GM12878 (cell line): ENCODE results near the gene HOOK2. TPM values are rescaled to one million over a fixed set of nuclear protein-coding genes. Genes with fewer than 3 reads are reported as not detected.

Source experiments
- ATAC-seq: fragments of 200-7000 bp; cut with Tn5 transposase; 3 replicates; pipeline ENCODE4 v1.9.1; 2020; ENCODE audit warnings: mild to moderate bottlenecking, moderate library complexity
- BruUV-seq: library from RNA; stranded (reverse); fragments of 400-500 nt; replicated peaks from 2 replicates; lab custom pipeline; 2021; lab: Mats Ljungman, UMichigan
- CTCF ChIA-PET: fragments of 300-600 bp; sonication (Branson Sonifier 250); formaldehyde crosslinking; extraction: SDS; loops from one replicate; lab custom pipeline; 2021; ENCODE audit warnings: inconsistent platforms; lab: Yijun Ruan, JAX
- POLR2A ChIA-PET: fragments of 350-600 bp; formaldehyde crosslinking; extraction: SDS; loops from one replicate; lab custom pipeline; 2021; ENCODE audit warnings: inconsistent platforms; lab: Charles Lee
- RAD21 ChIA-PET: fragments of 300-600 bp; sonication (Branson Sonifier 250); formaldehyde crosslinking; loops from one replicate; lab custom pipeline; 2023; ENCODE audit warnings: antibody characterized with exemption; ENCODE audit not compliant: unreplicated experiment; lab: Charles Lee
- SMC1A ChIA-PET: fragments of 300-600 bp; sonication (Branson Sonifier 250); formaldehyde crosslinking; loops from one replicate; lab custom pipeline; 2023; ENCODE audit not compliant: unreplicated experiment, uncharacterized antibody; lab: Charles Lee
- DNase-seq: peaks from one replicate; pipeline ENCODE4 v3.0.0-alpha.2; 2011; ENCODE audit warnings: low read depth, low spot score
- FAIRE-seq: peaks from 3 replicates; lab custom pipeline; 2011; peaks lifted over from hg19 to GRCh38; lab: Jason Lieb, UNC
- H2AFZ ChIP-seq: 2 replicates; pipeline ENCODE4 v1.6.0; 2011; ENCODE audit warnings: low read depth, low read length, control low read depth; ENCODE audit not compliant: control insufficient read depth
- H3K27ac ChIP-seq: 2 replicates; pipeline ENCODE4 v1.5.1; 2011; ENCODE audit warnings: control low read depth; ENCODE audit not compliant: control insufficient read depth, insufficient read depth
- H3K27me3 ChIP-seq, 2 experiments: replicated peaks in 1 of 2; 2 replicates each; pipeline versions ENCODE4 v1.6.0 to v1.6.1; 2011; ENCODE audit warnings: low read length in 1 of 2; ENCODE audit not compliant: control insufficient read depth in 2 of 2, insufficient read depth in 2 of 2
- H3K36me3 ChIP-seq, 2 experiments: 2 replicates each; pipeline ENCODE4 v1.5.1; 2011; ENCODE audit warnings: low read length in 1 of 2; ENCODE audit not compliant: control insufficient read depth in 2 of 2, insufficient read depth in 2 of 2
- H3K4me1 ChIP-seq: 2 replicates; pipeline ENCODE4 v1.6.1; 2011; ENCODE audit warnings: mild to moderate bottlenecking, low read length, moderate library complexity, mixed read lengths; ENCODE audit not compliant: control insufficient read depth, insufficient read depth
- H3K4me2 ChIP-seq: 2 replicates; pipeline ENCODE4 v1.6.0; 2011; ENCODE audit warnings: control low read depth; ENCODE audit not compliant: control insufficient read depth, insufficient read depth
- H3K4me3 ChIP-seq: fragments of 200-600 bp; sonication (generic); 2 replicates; pipeline ENCODE4 v1.5.1; 2016
- H3K79me2 ChIP-seq: 2 replicates; pipeline ENCODE4 v1.6.0; 2011; ENCODE audit warnings: low read length; ENCODE audit not compliant: control insufficient read depth, insufficient read depth
- H3K9ac ChIP-seq: 2 replicates; pipeline ENCODE4 v1.8.0; 2011; ENCODE audit warnings: low read length, control low read depth, mixed read lengths; ENCODE audit not compliant: control insufficient read depth, insufficient read depth
- H3K9me3 ChIP-seq: replicated peaks from 3 replicates; pipeline ENCODE4 v1.5.1; 2011; ENCODE audit warnings: mild to moderate bottlenecking, low read length; ENCODE audit not compliant: control insufficient read depth, insufficient read depth
- H4K20me1 ChIP-seq: 2 replicates; pipeline ENCODE4 v1.6.0; 2011; ENCODE audit not compliant: control insufficient read depth, insufficient read depth
- BHLHE40 ChIP-seq, 2 experiments: fragments of 450-650 bp in 1 of 2; IDR thresholded peaks; 2 replicates each; pipeline ENCODE4 v1.6.1; 2011 to 2017; ENCODE audit warnings: low read depth in 2 of 2, borderline replicate concordance in 1 of 2, improper control_type of control experiment in 1 of 2, low read length in 1 of 2, mild to moderate bottlenecking in 1 of 2
- CREB1 ChIP-seq: IDR thresholded peaks from 2 replicates; pipeline ENCODE4 v1.6.1; 2012; ENCODE audit warnings: low read depth, mild to moderate bottlenecking, inconsistent platforms
- CREM ChIP-seq: IDR thresholded peaks from 2 replicates; pipeline ENCODE4 v1.6.1; 2014; ENCODE audit warnings: antibody characterized with exemption, low read depth
- CTCF ChIP-seq, 3 experiments: IDR thresholded peaks in 2 of 3; conservative IDR thresholded peaks in 1 of 3; 2 replicates each; pipeline ENCODE4 v1.5.1; 2011; ENCODE audit warnings: low read depth in 3 of 3, low read length in 3 of 3, mild to moderate bottlenecking in 3 of 3, control low read depth in 2 of 3, moderate library complexity in 2 of 3, inconsistent platforms in 1 of 3, mixed read lengths in 1 of 3; ENCODE audit not compliant: control insufficient read depth in 2 of 3, insufficient read depth in 1 of 3; ENCODE audit errors: extremely low read depth in 1 of 3
- EGR1 ChIP-seq, 2 experiments: IDR thresholded peaks; 1 replicate in 1 of 2; 2 replicates in 1 of 2; pipeline ENCODE4 v1.6.1; 2011 to 2012; ENCODE audit warnings: low read depth in 2 of 2, low read length in 2 of 2, borderline replicate concordance in 1 of 2, mild to moderate bottlenecking in 1 of 2, moderate library complexity in 1 of 2
- EP300 ChIP-seq, 2 experiments: fragments of 150-350 bp in 1 of 2; IDR thresholded peaks; 2 replicates each; pipeline ENCODE4 v1.6.1; 2011 to 2012; ENCODE audit warnings: low read depth in 2 of 2, low read length in 2 of 2, borderline replicate concordance in 1 of 2, improper control_type of control experiment in 1 of 2, inconsistent platforms in 1 of 2; ENCODE audit not compliant: control insufficient read depth in 1 of 2
- GATAD2B ChIP-seq: fragments of 450-650 bp; conservative IDR thresholded peaks from 2 replicates; pipeline ENCODE4 v1.6.1; 2017; ENCODE audit warnings: low read depth, mild to moderate bottlenecking, moderate library complexity
- JUNB ChIP-seq: IDR thresholded peaks from 2 replicates; pipeline ENCODE4 v1.6.1; 2016; ENCODE audit warnings: antibody characterized with exemption, mild to moderate bottlenecking
- PAX5 ChIP-seq: IDR thresholded peaks from 2 replicates; pipeline ENCODE4 v1.6.1; 2011; ENCODE audit warnings: low read depth, low read length, borderline replicate concordance
- POLR2AphosphoS2 ChIP-seq: IDR thresholded peaks from 2 replicates; pipeline ENCODE4 v1.6.1; 2011; ENCODE audit warnings: low read depth, mild to moderate bottlenecking, low read length, improper control_type of control experiment, moderate library complexity
- SRF ChIP-seq, 2 experiments: IDR thresholded peaks; 2 replicates each; pipeline ENCODE4 v1.6.1; 2011; ENCODE audit warnings: low read depth in 2 of 2, low read length in 2 of 2, mild to moderate bottlenecking in 1 of 2, moderate library complexity in 1 of 2
- ZNF207 ChIP-seq: fragments of 450-650 bp; IDR thresholded peaks from 2 replicates; pipeline ENCODE4 v1.6.1; 2014; ENCODE audit warnings: antibody characterized with exemption, mild to moderate bottlenecking, borderline replicate concordance
- ZNF622 ChIP-seq: fragments of 450-650 bp; IDR thresholded peaks from 2 replicates; pipeline ENCODE4 v1.6.1; 2017; ENCODE audit warnings: mild to moderate bottlenecking, inconsistent platforms
- WGBS: methylation state at CpG from one replicate; pipeline ENCODE4 v1.1.6; 2016; ENCODE audit warnings: low lambda C conversion rate; ENCODE audit not compliant: insufficient replicate concordance, insufficient coverage; ENCODE audit errors: missing lambda C conversion rate; 5-methylcytosine and 5-hydroxymethylcytosine counted together
- in situ Hi-C: fragments of 300-500 bp; cut with MboI; formaldehyde crosslinking; loops from 9 replicates; pipeline ENCODE4 v1.14.3; 2018; ENCODE audit warnings: mixed read lengths
- intact Hi-C: fragments of 100-400 bp; cut with micrococcal nuclease; formaldehyde crosslinking; loops from one replicate; pipeline ENCODE4 v1.14.2; 2022; ENCODE audit not compliant: unreplicated experiment
- polyA plus RNA-seq, 11 experiments: library from polyadenylated mRNA; depleted of rRNA in 4 of 11; unstranded in 6 of 11; stranded (reverse) in 5 of 11; fragments of >200 nt; fragmentation: Nextera tagmentation in 4 of 11; fragmentation: Illumina TruSeq in 1 of 11; extraction: Ambion mirVana in 4 of 11; extraction: Trizol in 1 of 11; gene quantifications; 1 replicate in 1 of 11; 2 replicates in 10 of 11; pipeline versions ENCODE4 v1.2.1 to v1.2.3, GENCODE V29; 2011 to 2016; ENCODE audit warnings: inconsistent platforms in 2 of 11, missing spikeins in 2 of 11, low read depth in 1 of 11
- total RNA-seq, 4 experiments: library from RNA; depleted of rRNA in 3 of 4; stranded (reverse); fragments of >200 nt in 3 of 4; fragmentation: Illumina TruSeq in 1 of 4; extraction: Trizol in 1 of 4; gene quantifications; 2 replicates each; pipeline versions ENCODE4 v1.2.1 to v1.2.3, GENCODE V29; 2013 to 2021
- TF ChIP-seq, protein P1 (sequence below): fragments of 450-650 bp; IDR thresholded peaks from 2 replicates; pipeline ENCODE4 v1.6.1; 2014; ENCODE audit warnings: mild to moderate bottlenecking
- TF ChIP-seq, protein P2 (sequence below): IDR thresholded peaks from 2 replicates; pipeline ENCODE4 v1.6.1; 2012; ENCODE audit warnings: improper control_type of control experiment, low read depth, low read length; ENCODE audit not compliant: insufficient replicate concordance

The HOOK2 gene
- total and polyA plus RNA-seq, 10 of the 15 experiments (the other 5 are each of a cell fraction or from before 2014, with no cell fraction given): 1.5 to 9.6 (median 6.2) TPM

- Histone ChIP-seq H3K9ac (no peak overlapping the region), H3K4me2 (peak overlapping the region; percentile 59), H3K27ac (no peak overlapping the region), H4K20me1 (no peaks in the 10 kb centered on the region), H3K27me3 (no peaks in the 10 kb centered on the region), H3K4me1 (no peaks in the 10 kb centered on the region; the same call in 1 of the 2 replicates), H3K4me3 (no peak overlapping the region), H3K9me3 (no peaks in the 10 kb centered on the region), H2AFZ (peak overlapping the region; percentile 38), H3K36me3 (no peaks in the 10 kb centered on the region), H3K79me2 (no peaks in the 10 kb centered on the region)
- WGBS: 0% methylated on average over 16 of the region's 37 CpGs
- no peak for DNase-seq
- FAIRE-seq: no peak
- BruUV-seq: no TSS peak
- in situ Hi-C loops: loop anchor here (5.0 kb wide), 1 partner anchor 78 kb away; no protein-coding TSS in a partner anchor
- POLR2A ChIA-PET: interaction anchor here (0.6 to 1.2 kb wide), 3 partner anchors 23 to 1753 kb away, joined by 4 to 5 read pairs (median 4); no protein-coding TSS in a partner anchor
- SMC1A ChIA-PET: interaction anchor here (0.6 to 1.4 kb wide), 5 partner anchors 9 to 36 kb away, joined by 3 to 5 read pairs (median 3); no protein-coding TSS in a partner anchor
- ATAC-seq: peak; percentile 83
- RAD21 ChIA-PET: interaction anchor here (1.1 to 4.3 kb wide), 3 partner anchors 26 to 78 kb away, joined by 4 to 22 read pairs (median 4); no protein-coding TSS in a partner anchor
- CTCF ChIA-PET: interaction anchor here (1.0 to 17.0 kb wide), 4 partner anchors 9 to 53 kb away, joined by 3 to 426 read pairs (median 6); partner anchors contain the start of genes JUNB, PRDX2 and THSD8
- intact Hi-C loops: no loop called here
- TF ChIP-seq EGR1 (IDR thresholded peaks at IDR 0.05; ENCODE audit: borderline replicate concordance in 1 of 2, low read depth in 2 of 2, low read length in 2 of 2) (peak in 1 of 2 experiments; percentile 75; a peak in 2 of 3 replicates), BHLHE40 (IDR thresholded peaks at IDR 0.05; ENCODE audit: borderline replicate concordance in 1 of 2, low read depth in 2 of 2, low read length in 1 of 2) (peak; percentile 70 to 93), SRF (IDR thresholded peaks at IDR 0.05; ENCODE audit: low read depth in 2 of 2, low read length in 2 of 2) (no peak), ZNF622 (no peak), POLR2AphosphoS2 (no peak), GATAD2B (0 out of 2 replicates have a peak, but pooled peaks have one; percentile 32), PAX5 (no peak), CREM (no peak), CTCF (IDR thresholded peaks at IDR 0.05 in 2 of 3, conservative IDR thresholded peaks at IDR 0.05 in 1 of 3; ENCODE audit: control insufficient read depth in 2 of 3, extremely low read depth in 1 of 3, insufficient read depth in 1 of 3, low read depth in 3 of 3, low read length in 3 of 3) (no peak; a peak in 1 of 6 replicates), JUNB (no peak), ZNF207 (no peak), CREB1 (no peak), EP300 (IDR thresholded peaks at IDR 0.05; ENCODE audit: borderline replicate concordance in 1 of 2, control insufficient read depth in 1 of 2, low read depth in 2 of 2, low read length in 2 of 2) (no peak)
- TF ChIP-seq, protein P1, sequence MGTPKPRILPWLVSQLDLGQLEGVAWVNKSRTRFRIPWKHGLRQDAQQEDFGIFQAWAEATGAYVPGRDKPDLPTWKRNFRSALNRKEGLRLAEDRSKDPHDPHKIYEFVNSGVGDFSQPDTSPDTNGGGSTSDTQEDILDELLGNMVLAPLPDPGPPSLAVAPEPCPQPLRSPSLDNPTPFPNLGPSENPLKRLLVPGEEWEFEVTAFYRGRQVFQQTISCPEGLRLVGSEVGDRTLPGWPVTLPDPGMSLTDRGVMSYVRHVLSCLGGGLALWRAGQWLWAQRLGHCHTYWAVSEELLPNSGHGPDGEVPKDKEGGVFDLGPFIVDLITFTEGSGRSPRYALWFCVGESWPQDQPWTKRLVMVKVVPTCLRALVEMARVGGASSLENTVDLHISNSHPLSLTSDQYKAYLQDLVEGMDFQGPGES: no peak
- TF ChIP-seq, protein P2, sequence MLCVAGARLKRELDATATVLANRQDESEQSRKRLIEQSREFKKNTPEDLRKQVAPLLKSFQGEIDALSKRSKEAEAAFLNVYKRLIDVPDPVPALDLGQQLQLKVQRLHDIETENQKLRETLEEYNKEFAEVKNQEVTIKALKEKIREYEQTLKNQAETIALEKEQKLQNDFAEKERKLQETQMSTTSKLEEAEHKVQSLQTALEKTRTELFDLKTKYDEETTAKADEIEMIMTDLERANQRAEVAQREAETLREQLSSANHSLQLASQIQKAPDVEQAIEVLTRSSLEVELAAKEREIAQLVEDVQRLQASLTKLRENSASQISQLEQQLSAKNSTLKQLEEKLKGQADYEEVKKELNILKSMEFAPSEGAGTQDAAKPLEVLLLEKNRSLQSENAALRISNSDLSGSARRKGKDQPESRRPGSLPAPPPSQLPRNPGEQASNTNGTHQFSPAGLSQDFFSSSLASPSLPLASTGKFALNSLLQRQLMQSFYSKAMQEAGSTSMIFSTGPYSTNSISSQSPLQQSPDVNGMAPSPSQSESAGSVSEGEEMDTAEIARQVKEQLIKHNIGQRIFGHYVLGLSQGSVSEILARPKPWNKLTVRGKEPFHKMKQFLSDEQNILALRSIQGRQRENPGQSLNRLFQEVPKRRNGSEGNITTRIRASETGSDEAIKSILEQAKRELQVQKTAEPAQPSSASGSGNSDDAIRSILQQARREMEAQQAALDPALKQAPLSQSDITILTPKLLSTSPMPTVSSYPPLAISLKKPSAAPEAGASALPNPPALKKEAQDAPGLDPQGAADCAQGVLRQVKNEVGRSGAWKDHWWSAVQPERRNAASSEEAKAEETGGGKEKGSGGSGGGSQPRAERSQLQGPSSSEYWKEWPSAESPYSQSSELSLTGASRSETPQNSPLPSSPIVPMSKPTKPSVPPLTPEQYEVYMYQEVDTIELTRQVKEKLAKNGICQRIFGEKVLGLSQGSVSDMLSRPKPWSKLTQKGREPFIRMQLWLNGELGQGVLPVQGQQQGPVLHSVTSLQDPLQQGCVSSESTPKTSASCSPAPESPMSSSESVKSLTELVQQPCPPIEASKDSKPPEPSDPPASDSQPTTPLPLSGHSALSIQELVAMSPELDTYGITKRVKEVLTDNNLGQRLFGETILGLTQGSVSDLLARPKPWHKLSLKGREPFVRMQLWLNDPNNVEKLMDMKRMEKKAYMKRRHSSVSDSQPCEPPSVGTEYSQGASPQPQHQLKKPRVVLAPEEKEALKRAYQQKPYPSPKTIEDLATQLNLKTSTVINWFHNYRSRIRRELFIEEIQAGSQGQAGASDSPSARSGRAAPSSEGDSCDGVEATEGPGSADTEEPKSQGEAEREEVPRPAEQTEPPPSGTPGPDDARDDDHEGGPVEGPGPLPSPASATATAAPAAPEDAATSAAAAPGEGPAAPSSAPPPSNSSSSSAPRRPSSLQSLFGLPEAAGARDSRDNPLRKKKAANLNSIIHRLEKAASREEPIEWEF: no peak
Observed at GRCh38 chr19:12769689-12770088, 5.7 kb downstream of the HOOK2 start.
